HS-5 (cell line): ENCODE results near the gene SLC30A7.

Experiments used
- DNase-seq: peaks from one replicate; pipeline ENCODE4 v3.0.0-alpha.2; 2012; ENCODE audit warnings: low read depth

The SLC30A7 gene

GRCh38 chr1:101027194-101027772 lies 131.4 kb downstream of the SLC30A7 start:
- DNase-seq = no peak

GRCh38 chr1:101028466-101028865 lies 132.6 kb downstream of the SLC30A7 start:
- DNase-seq = no peak

DNA sequence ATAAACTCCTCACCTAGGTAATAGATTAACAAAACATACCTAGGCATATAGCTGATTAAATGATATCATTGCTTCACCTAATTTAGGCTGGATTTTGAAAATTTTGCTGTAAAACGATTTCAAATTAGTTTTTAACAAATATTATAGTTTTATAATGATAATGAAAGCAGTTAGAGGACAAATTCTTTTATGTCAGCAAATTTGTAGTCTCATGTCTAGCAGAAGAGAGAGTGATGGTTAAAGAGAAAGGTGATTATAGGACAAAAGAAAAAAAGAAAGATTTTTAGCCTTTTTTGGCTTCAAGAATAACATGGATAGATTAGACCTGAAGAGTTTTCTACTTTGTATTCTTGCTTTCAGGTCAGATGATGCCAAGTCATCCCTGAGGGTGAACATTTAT lies 133.3 kb downstream of the SLC30A7 start:
- no peak for DNase-seq

- DNase-seq = no peak
Observed at GRCh38 chr1:101030881-101031280, 135.0 kb downstream of the SLC30A7 start.
